Stimulated activated CD4-positive, alpha-beta T cell treated with anti-CD3 and anti-CD28 coated beads, Interleukin-15, amount 100 ng/mL, for 48 hours (primary cell): ENCODE data around the gene RABGAP1L.
"Not testable (repeated sequence)": the region's sequence is repeated elsewhere in the genome, so short reads cannot be mapped to it uniquely, and the experiment has no call there.

Experiments
- DNase-seq, 2 donors: peaks; one replicate each; pipeline ENCODE4 v3.0.0-alpha.2; 2020; ENCODE audit warnings: low read depth in 2 of 2

The RABGAP1L gene

DNA sequence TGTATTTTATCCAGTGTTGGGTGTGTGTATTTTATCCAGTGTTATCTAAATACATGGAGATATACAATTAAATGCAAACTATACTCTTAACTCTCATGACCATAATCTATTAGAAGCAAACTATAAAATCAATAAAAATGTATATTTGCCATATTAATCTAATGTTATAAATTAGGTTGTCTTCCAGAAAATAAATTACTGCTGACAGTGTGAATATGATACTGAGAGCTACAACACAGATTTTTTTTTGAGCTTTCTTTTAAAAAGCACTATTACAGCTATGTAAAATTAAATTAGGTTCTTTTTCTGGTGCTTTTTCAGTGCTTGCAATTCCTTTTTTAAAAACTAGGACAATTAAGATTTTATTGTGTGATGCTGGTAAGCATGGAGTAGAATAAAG, 269.4 kb downstream of the RABGAP1L start:
- DNase-seq: no peak

- no peak for DNase-seq
Measured at GRCh38 chr1:174433451-174433850, 274.1 kb downstream of the RABGAP1L start.

- DNase-seq: no peak
Measured at GRCh38 chr1:174445351-174445750, 286.0 kb downstream of the RABGAP1L start.

DNA sequence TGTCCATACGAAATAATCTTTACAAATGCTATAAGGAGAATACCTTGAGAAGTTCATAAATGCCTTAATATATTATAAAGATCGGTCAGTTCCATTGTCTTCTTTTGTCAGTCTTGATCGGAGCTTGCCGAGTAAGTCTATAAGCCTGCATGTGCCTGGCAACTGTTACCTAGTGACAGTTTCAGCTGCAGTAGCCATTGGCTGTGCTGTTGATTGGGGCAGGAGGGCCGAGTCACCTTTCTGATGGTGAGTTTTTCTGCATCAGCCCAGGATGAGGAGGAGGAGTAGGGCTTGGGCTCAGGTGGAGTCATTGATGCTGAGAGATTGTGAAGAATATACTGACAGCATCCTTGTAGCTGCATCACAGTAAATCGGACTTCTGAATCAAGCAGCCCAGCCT, 286.5 kb downstream of the RABGAP1L start:
- no peak for DNase-seq

DNA sequence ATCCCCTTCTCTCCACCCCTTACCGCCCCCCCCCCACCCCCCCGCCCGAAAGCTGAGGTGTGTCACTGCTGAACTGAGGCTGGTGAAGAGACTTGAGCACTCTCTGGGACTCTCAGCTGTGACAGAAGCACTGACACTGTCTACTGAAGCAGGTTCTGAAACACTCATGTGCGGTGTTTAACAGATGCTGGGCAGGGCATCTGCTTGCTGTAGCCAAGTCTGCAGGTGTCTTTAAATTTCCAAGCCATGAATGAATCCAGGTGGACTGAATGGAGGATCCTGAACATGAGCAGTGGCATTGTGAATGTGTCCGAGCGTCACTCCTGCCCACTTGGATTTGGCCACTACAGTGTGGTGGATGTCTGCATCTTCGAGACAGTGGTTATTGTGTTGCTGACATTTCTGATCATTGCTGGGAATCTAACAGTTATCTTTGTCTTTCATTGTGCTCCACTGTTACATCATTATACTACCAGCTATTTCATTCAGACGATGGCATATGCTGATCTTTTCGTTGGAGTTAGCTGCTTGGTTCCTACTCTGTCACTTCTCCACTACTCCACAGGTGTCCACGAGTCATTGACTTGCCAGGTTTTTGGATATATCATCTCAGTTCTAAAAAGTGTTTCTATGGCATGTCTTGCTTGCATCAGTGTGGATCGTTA, 288.7 kb downstream of the RABGAP1L start, which contains the start of gene GPR52:
Gene GPR52 (plus strand): TSS at position 99 of the 665 bp plus-strand sequence. CDS start 148 bp downstream, at position 247.
- no peak for DNase-seq

GRCh38 chr1:174448531-174448883, 289.2 kb downstream of the RABGAP1L start:
- DNase-seq: no peak

DNA sequence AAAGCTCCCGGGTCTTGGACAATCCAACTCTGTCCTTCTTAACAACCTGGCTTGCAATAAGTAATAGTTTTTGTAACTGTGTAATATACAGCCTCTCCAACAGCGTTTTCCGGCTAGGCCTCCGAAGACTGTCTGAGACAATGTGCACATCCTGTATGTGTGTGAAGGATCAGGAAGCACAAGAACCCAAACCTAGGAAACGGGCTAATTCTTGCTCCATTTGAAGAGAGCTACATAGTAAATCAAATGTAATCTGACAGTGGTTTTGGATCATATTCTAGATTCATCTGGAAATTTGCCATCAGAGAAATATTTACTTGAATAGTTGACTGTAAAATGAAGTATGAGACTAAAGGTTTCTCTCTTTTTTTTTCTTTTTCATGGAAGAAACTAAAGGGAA, 289.7 kb downstream of the RABGAP1L start:
- DNase-seq: no peak

- no peak for DNase-seq
Measured at GRCh38 chr1:174451408-174451807, 292.1 kb downstream of the RABGAP1L start.

- no peak for DNase-seq
Measured at GRCh38 chr1:174465855-174466254, 306.5 kb downstream of the RABGAP1L start.

DNA sequence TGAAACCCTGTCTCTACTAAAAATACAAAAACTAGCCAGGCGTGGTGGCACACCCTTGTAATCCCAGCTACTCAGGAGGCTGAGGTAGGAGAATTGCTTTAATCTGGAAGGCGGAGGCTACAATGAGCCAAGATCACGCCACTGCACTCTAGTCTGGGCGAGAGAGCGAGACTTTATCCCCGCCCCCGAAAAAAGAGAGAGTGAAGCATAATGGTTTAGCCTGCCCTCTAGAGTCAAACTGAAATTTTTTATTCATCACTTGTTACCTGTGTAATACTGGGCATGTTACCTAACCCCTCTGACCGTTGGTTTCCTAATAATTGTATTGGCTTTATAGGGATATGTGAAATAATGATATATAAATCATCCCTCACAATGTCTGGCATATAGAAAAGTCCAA, 307.3 kb downstream of the RABGAP1L start:
- DNase-seq: no peak

GRCh38 chr1:174469052-174469451, 309.7 kb downstream of the RABGAP1L start:
- no peak for DNase-seq

DNA sequence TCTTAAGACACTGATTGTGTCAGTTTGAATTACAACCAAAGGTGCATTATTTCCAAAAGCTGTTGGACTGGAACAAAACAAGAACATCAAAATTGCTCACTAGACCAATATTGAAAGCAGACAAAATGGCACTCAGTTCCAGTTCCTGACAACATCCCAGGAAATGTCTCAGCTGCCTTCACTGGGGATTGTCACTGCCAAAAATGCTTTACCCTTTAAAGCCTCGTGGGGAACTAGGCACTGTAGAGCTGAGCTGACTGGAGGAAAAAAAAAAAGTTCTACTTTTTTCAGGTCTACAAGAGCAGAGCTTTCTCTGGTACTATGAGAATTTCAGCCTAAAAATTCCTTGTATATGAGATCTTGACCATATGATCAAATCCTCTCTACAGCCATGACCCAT, 310.4 kb downstream of the RABGAP1L start:
- DNase-seq: no peak

DNA sequence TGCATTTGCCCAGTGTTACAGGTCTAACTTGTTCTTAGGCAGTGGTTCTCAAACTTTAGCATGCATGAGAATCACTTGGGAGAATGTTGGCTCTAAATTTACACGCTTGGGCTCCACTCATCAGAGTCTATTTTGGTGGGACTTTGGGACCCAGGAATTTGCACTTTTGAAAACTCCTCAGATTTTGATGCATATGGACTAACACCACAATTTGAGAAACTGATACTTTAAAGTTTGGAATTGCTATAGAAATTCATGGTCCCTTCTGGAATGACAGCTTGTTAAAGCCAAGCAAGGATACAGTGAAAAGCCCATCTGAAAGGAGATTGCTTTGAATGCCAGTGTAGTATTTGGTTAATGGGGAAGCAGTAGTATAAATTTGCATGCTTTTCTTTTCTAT, 320.0 kb downstream of the RABGAP1L start:
- DNase-seq: no peak

GRCh38 chr1:174480324-174480723, 321.0 kb downstream of the RABGAP1L start:
- no peak for DNase-seq

- DNase-seq: no peak
Measured at GRCh38 chr1:174491606-174492005, 332.3 kb downstream of the RABGAP1L start.

DNA sequence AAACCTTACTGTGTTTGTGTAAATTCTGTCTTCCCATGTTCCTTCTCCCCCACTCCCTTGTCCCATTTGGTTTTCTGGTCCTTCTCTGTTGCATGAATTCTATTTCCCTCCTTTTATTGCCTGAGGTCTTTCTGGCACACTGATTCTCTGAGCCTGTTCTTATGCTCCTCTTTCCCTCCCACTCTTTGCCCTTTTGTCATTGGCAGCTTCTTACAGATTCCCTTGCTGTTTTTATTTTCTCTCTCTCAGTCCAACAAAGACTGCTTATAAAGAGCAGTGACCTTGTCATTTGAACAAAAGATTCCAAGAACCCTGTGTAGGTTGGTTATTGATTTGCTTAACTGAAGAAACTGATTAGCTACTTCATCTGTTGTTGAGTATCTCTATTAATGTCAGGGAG, 338.2 kb downstream of the RABGAP1L start:
- DNase-seq: no peak

DNA sequence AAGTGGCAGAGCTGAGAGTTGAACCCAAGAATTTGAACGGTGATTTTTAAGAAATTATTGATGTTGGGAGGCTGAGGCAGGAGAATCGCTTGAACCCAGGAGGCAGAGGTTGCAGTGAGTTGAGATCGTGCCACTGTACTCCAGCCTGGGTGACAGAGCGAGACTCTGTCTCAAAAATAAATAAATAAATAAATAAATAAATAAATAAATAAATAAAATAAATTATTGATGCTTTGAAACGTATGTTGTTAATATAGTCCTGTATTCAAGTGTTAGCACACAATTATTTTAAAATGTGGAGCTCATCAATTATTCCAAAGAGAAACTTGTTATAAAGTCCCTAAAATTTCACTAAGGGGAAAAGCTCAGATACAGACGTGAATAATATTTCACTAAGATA, 357.4 kb downstream of the RABGAP1L start:
- DNase-seq: not testable (repeated sequence)

DNA sequence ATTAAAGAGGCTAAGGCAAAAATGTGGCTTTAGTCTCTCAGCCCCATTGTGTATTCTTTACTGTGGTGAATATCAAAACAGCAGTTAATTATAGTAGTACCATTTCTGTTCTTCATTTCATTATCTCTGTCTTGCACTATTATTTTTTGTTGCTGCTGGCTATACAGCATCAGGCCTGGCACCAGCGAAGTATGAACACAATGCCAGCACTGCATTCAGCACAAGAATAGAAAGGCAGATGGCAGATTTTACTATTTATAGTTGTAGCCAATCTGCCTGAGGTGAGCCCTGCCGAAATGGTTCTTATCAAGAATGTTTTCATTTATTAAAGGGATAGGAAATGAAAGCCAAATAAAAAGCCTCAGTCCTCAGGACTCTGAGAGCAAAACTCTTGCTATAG, 360.5 kb downstream of the RABGAP1L start:
- no peak for DNase-seq

- DNase-seq: no peak
Measured at GRCh38 chr1:174531751-174532150, 372.4 kb downstream of the RABGAP1L start.

- no peak for DNase-seq
Measured at GRCh38 chr1:174534789-174535188, 375.5 kb downstream of the RABGAP1L start.

- DNase-seq: no peak
Measured at GRCh38 chr1:174535207-174535606, 375.9 kb downstream of the RABGAP1L start.

DNA sequence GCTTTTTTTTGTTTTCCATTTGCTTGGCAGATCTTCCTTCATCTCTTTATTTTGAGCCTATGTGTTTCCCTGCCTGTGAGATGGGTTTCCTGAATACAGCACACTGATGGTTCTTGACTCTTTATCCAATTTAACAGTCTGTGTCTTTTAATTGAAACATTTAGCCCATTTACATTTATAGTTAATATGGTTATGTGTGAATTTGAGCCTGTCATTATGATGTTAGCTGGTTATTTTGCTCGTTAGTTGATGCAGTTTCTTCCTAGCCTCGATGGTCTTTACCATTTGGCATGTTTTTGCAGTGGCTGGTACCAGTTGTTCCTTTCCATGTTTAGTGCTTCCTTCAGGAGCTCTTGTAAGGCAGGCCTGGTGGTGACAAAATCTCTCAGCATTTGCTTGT, 384.1 kb downstream of the RABGAP1L start:
- not testable (repeated sequence) for DNase-seq

GRCh38 chr1:174550296-174550695, 391.0 kb downstream of the RABGAP1L start:
- no peak for DNase-seq

DNA sequence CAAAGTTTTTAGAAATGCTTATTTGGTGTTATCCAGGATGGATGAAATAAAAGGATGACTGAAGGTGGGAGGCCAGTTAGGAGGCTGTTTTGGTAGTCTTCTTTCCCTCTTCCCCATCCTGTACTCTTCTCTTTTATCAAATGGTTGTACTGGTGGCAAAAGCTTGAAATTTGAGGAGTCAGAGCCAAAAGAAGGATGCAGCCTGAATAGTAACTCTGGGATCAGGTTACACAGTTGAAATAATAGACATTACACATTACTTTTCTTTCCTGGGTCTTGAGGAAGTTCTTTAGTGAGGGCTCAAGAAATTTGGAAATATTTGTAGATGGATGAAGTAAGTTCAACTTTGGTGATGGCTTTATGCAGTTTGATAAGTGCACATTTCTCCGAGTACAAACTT, 397.1 kb downstream of the RABGAP1L start:
- DNase-seq: no peak
